ENCODE measurements around the gene PTPRD. TPM values are rescaled to one million over a fixed set of nuclear protein-coding genes. Genes with fewer than 3 reads are reported as not detected.

Gene PTPRD
- total RNA-seq, 1 experiment from 2014 or later, result not detected

GRCh38 chr9:8887369-8887768 lies 1725.4 kb downstream of the PTPRD start:
- no peaks in the 10 kb centered on the region for H3K27me3 ChIP-seq (replicated peaks; ENCODE audit: insufficient read depth, low read depth, low read length, poor library complexity)

GRCh38 chr9:8883321-8883720 lies 1729.5 kb downstream of the PTPRD start:
- TF ChIP-seq EZH2 (IDR thresholded peaks at IDR 0.05; ENCODE audit: borderline replicate concordance, low read depth, low read length, poor library complexity, severe bottlenecking), result no peak
- no peak for TF ChIP-seq CTCF (conservative IDR thresholded peaks at IDR 0.05; ENCODE audit: low read depth, low read length)
- H3K4me3 ChIP-seq (ENCODE audit: low read depth, low read length, poor library complexity, severe bottlenecking), result no peak overlapping the region
- H3K4me1 ChIP-seq (ENCODE audit: insufficient read depth, low read length, poor library complexity, severe bottlenecking), result no peaks in the 10 kb centered on the region
- no peaks in the 10 kb centered on the region for H3K9me3 ChIP-seq (ENCODE audit: low read depth, low read length, poor library complexity, severe bottlenecking)
- no TSS peak for BruUV-seq (replicated peaks)
- H3K27me3 ChIP-seq (replicated peaks; ENCODE audit: insufficient read depth, low read depth, low read length, poor library complexity), result no peaks in the 10 kb centered on the region
- no peaks in the 10 kb centered on the region for H3K36me3 ChIP-seq (ENCODE audit: insufficient read depth, low read length, poor library complexity, severe bottlenecking)
- H3K27ac ChIP-seq (ENCODE audit: low read depth, low read length, poor library complexity, severe bottlenecking), result no peak overlapping the region
- POLR2A ChIA-PET (ENCODE audit: low non-redundant PET), result no interaction called here
- CTCF ChIA-PET, result no interaction called here
- no peak for DNase-seq (ENCODE audit: low spot score)
- intact Hi-C loops (cut with micrococcal nuclease; ENCODE audit: unreplicated experiment), result no loop called here

More at GRCh38 chr9:8887369-8887768, 1725.4 kb downstream of the PTPRD start:
- TF ChIP-seq EZH2 (IDR thresholded peaks at IDR 0.05; ENCODE audit: borderline replicate concordance, low read depth, low read length, poor library complexity, severe bottlenecking), result no peak
- no peak for TF ChIP-seq CTCF (conservative IDR thresholded peaks at IDR 0.05; ENCODE audit: low read depth, low read length)
- Histone ChIP-seq H3K4me1 (ENCODE audit: insufficient read depth, low read length, poor library complexity, severe bottlenecking) (no peaks in the 10 kb centered on the region), H3K27ac (ENCODE audit: low read depth, low read length, poor library complexity, severe bottlenecking) (no peak overlapping the region), H3K36me3 (ENCODE audit: insufficient read depth, low read length, poor library complexity, severe bottlenecking) (no peaks in the 10 kb centered on the region), H3K4me3 (ENCODE audit: low read depth, low read length, poor library complexity, severe bottlenecking) (no peak overlapping the region), H3K9me3 (ENCODE audit: low read depth, low read length, poor library complexity, severe bottlenecking) (no peaks in the 10 kb centered on the region)
- DNase-seq (ENCODE audit: low spot score), result no peak
- intact Hi-C loops (cut with micrococcal nuclease; ENCODE audit: unreplicated experiment), result no loop called here
- ChIA-PET CTCF (no interaction called here), POLR2A (ENCODE audit: low non-redundant PET) (no interaction called here)
- no TSS peak for BruUV-seq (replicated peaks)

- no peak for DNase-seq (ENCODE audit: low spot score)
- Histone ChIP-seq H3K27ac (ENCODE audit: low read depth, low read length, poor library complexity, severe bottlenecking) (no peak overlapping the region), H3K9me3 (ENCODE audit: low read depth, low read length, poor library complexity, severe bottlenecking) (no peaks in the 10 kb centered on the region), H3K4me1 (ENCODE audit: insufficient read depth, low read length, poor library complexity, severe bottlenecking) (no peaks in the 10 kb centered on the region), H3K27me3 (replicated peaks; ENCODE audit: insufficient read depth, low read depth, low read length, poor library complexity) (peaks cover 5% of the 10 kb centered on the region), H3K36me3 (ENCODE audit: insufficient read depth, low read length, poor library complexity, severe bottlenecking) (no peaks in the 10 kb centered on the region), H3K4me3 (ENCODE audit: low read depth, low read length, poor library complexity, severe bottlenecking) (no peak overlapping the region)
- POLR2A ChIA-PET (ENCODE audit: low non-redundant PET), result no interaction called here
- TF ChIP-seq CTCF (conservative IDR thresholded peaks at IDR 0.05; ENCODE audit: low read depth, low read length) (no peak), EZH2 (IDR thresholded peaks at IDR 0.05; ENCODE audit: borderline replicate concordance, low read depth, low read length, poor library complexity, severe bottlenecking) (no peak)
- intact Hi-C loops (cut with micrococcal nuclease; ENCODE audit: unreplicated experiment), result no loop called here
- CTCF ChIA-PET, result no interaction called here
- no TSS peak for BruUV-seq (replicated peaks)
Measured at GRCh38 chr9:8880060-8880459, 1732.7 kb downstream of the PTPRD start.
